ENCODE measurements around the gene SLC39A11. TPM values are rescaled to one million over a fixed set of nuclear protein-coding genes. Genes with fewer than 3 reads are reported as not detected.

SLC39A11 gene
- total RNA-seq, 1 experiment from 2014 or later: 15.2 TPM

- H3K36me3 Mint-ChIP-seq (ENCODE audit: insufficient read depth in 1 of 3, low read depth in 3 of 3): peaks cover 0 to 13% (median 8%) of the 10 kb centered on the region in 3 experiments; a peak in 6 of 7 replicates
- Histone ChIP-seq H3K23ac (ENCODE audit: insufficient read length, low read depth, low read length) (no peak overlapping the region), H3K9ac (ENCODE audit: extremely low read depth, insufficient read length, low read length) (no peak overlapping the region), H2AK5ac (ENCODE audit: insufficient read length, low read length) (no peak overlapping the region), H3K4ac (ENCODE audit: low read depth, low read length) (no peak overlapping the region), H3K9me3 (ENCODE audit: control insufficient read depth, low read depth, low read length) (no peaks in the 10 kb centered on the region), H3K27me3 (ENCODE audit: insufficient read depth, low read length) (no peaks in the 10 kb centered on the region), H2AFZ (ENCODE audit: low read length) (no peak overlapping the region), H3K4me1 (ENCODE audit: insufficient read depth, low read length) (no peaks in the 10 kb centered on the region), H3K56ac (ENCODE audit: insufficient read length, low read depth, low read length) (no peak overlapping the region), H3K4me2 (ENCODE audit: insufficient read depth, insufficient read length, low read length) (no peak overlapping the region), H3T11ph (ENCODE audit: low read length) (no peak overlapping the region), H2BK120ac (ENCODE audit: low read depth, low read length, poor library complexity, severe bottlenecking) (no peak overlapping the region), H4K91ac (ENCODE audit: insufficient read length, low read depth, low read length) (no peak overlapping the region), H3K18ac (ENCODE audit: insufficient read length, low read depth, low read length) (no peak overlapping the region), H3K27ac (ENCODE audit: insufficient read length, low read depth, low read length) (no peak overlapping the region), H2BK12ac (ENCODE audit: insufficient read length, low read depth, low read length) (no peak overlapping the region), H3K79me1 (ENCODE audit: insufficient read depth, low read depth, low read length, poor library complexity, severe bottlenecking) (no peaks in the 10 kb centered on the region), H2BK20ac (ENCODE audit: low read depth, low read length, poor library complexity, severe bottlenecking) (no peak overlapping the region), H4K20me1 (ENCODE audit: control insufficient read depth, insufficient read depth, insufficient read length) (no peaks in the 10 kb centered on the region), H3K23me2 (ENCODE audit: insufficient read length, low read depth, low read length, poor library complexity, severe bottlenecking) (no peaks in the 10 kb centered on the region), H4K5ac (ENCODE audit: insufficient read length, low read depth, low read length) (no peak overlapping the region), H2BK5ac (ENCODE audit: insufficient read length, low read length) (no peak overlapping the region), H4K8ac (replicated peaks; ENCODE audit: insufficient read length, low read depth, low read length) (no peak overlapping the region), H3K14ac (ENCODE audit: insufficient read depth, low read length) (no peak overlapping the region), H3K79me2 (ENCODE audit: insufficient read depth, low read length) (no peaks in the 10 kb centered on the region), H2BK15ac (ENCODE audit: low read depth, low read length) (no peak overlapping the region)
- DNase-seq: no peak
- peaks cover 3 to 7% of the 10 kb centered on the region in 2 experiments for H3K4me1 Mint-ChIP-seq
- TF ChIP-seq CTCF (conservative IDR thresholded peaks at IDR 0.05): no peak
- H3K9me3 Mint-ChIP-seq: peaks cover 12 to 14% of the 10 kb centered on the region in 2 experiments
- no peak overlapping the region for H3K4me3 Mint-ChIP-seq
- H3K27me3 Mint-ChIP-seq (ENCODE audit: low read depth): no peaks in the 10 kb centered on the region; the same call in 1 of the 2 replicates
- no peak overlapping the region for H3K27ac Mint-ChIP-seq
Observed at GRCh38 chr17:72861811-72862210, 230.7 kb downstream of the SLC39A11 start.
